OCI-LY3 (cell line): Measurements from ENCODE around the gene LRPPRC.
A peak's percentile ranks its signal among the peaks of the same experiment; 100 is the strongest.
"Not testable (repeated sequence)": the region's sequence is repeated elsewhere in the genome, so short reads cannot be mapped to it uniquely, and the experiment has no call there.

Experiments used
- H2AFZ ChIP-seq: fragments of 200-600, 300-600 bp; shearing (Covaris generic); 2 replicates; pipeline ENCODE4 v1.6.0; 2014; ENCODE audit warnings: antibody characterized with exemption, low read depth, low read length
- H3K27ac ChIP-seq: fragments of 200-600, 300-600 bp; sonication (generic); 2 replicates; pipeline ENCODE4 v1.5.1; 2014; ENCODE audit warnings: mild to moderate bottlenecking, low read length, moderate library complexity, mixed read lengths
- H3K27me3 ChIP-seq: fragments of 200-600, 300-600 bp; sonication (generic); 2 replicates; pipeline ENCODE4 v1.6.1; 2014; ENCODE audit warnings: low read depth, low read length, mixed read lengths
- H3K36me3 ChIP-seq: fragments of 200-600, 300-600 bp; sonication (generic); replicated peaks from 2 replicates; pipeline ENCODE3; 2014; ENCODE audit warnings: low read depth, low read length, mixed read lengths
- H3K4me1 ChIP-seq: fragments of 300-600, 200-600 bp; sonication (generic); 2 replicates; pipeline ENCODE4 v1.6.1; 2014; ENCODE audit warnings: low read length, mixed read lengths
- H3K4me2 ChIP-seq: fragments of 200-600, 300-600 bp; sonication (generic); 2 replicates; pipeline ENCODE4 v1.6.1; 2014; ENCODE audit warnings: low read length, mixed read lengths
- H3K4me3 ChIP-seq: fragments of 300-600, 200-600 bp; sonication (generic); 2 replicates; pipeline ENCODE4 v1.5.1; 2014; ENCODE audit warnings: antibody characterized with exemption, mild to moderate bottlenecking, low read length, moderate library complexity
- H3K79me2 ChIP-seq: fragments of 300-600, 200-600 bp; shearing (Covaris generic); 2 replicates; pipeline ENCODE4 v1.6.1; 2014; ENCODE audit warnings: mild to moderate bottlenecking, low read length, mixed read lengths
- H3K9ac ChIP-seq: fragments of 300-600, 200-600 bp; shearing (Covaris generic); 2 replicates; pipeline ENCODE4 v1.6.0; 2014; ENCODE audit warnings: mild to moderate bottlenecking, low read length, moderate library complexity
- H3K9me3 ChIP-seq: fragments of 200-600, 300-600 bp; shearing (Covaris generic); 2 replicates; pipeline ENCODE4 v1.6.1; 2014; ENCODE audit warnings: low read length, mixed read lengths; ENCODE audit not compliant: insufficient read depth
- H4K20me1 ChIP-seq: fragments of 200-600, 300-600 bp; sonication (generic); 2 replicates; pipeline ENCODE4 v1.6.1; 2016; ENCODE audit warnings: low read length, mixed read lengths; ENCODE audit not compliant: insufficient read depth
- CTCF ChIP-seq: fragments of 200-600, 300-600 bp; sonication (generic); IDR thresholded peaks from 2 replicates; pipeline ENCODE4 v1.5.1; 2014; ENCODE audit warnings: antibody characterized with exemption, low read length, low read depth
- EZH2phosphoT487 ChIP-seq: fragments of 200-600 bp; shearing (Covaris generic); IDR thresholded peaks from 2 replicates; pipeline ENCODE4 v1.6.1; 2018; ENCODE audit warnings: antibody characterized with exemption, mixed run types, low read depth

Gene LRPPRC

GRCh38 chr2:43925431-43925830 is 70.4 kb downstream of the LRPPRC start:
- H3K36me3 ChIP-seq, result peaks cover 46% of the 10 kb centered on the region
- H4K20me1 ChIP-seq, result no peaks in the 10 kb centered on the region
- no peak overlapping the region for H3K4me3 ChIP-seq
- H3K9me3 ChIP-seq, result no peaks in the 10 kb centered on the region
- H2AFZ ChIP-seq, result no peak overlapping the region
- no peak overlapping the region for H3K4me2 ChIP-seq
- H3K9ac ChIP-seq, result no peak overlapping the region
- peaks cover 4% of the 10 kb centered on the region; the same call in 1 of the 2 replicates for H3K4me1 ChIP-seq
- no peak for TF ChIP-seq EZH2phosphoT487
- no peak for TF ChIP-seq CTCF
- no peaks in the 10 kb centered on the region for H3K79me2 ChIP-seq
- H3K27me3 ChIP-seq, result no peaks in the 10 kb centered on the region
- H3K27ac ChIP-seq, result no peak overlapping the region

DNA sequence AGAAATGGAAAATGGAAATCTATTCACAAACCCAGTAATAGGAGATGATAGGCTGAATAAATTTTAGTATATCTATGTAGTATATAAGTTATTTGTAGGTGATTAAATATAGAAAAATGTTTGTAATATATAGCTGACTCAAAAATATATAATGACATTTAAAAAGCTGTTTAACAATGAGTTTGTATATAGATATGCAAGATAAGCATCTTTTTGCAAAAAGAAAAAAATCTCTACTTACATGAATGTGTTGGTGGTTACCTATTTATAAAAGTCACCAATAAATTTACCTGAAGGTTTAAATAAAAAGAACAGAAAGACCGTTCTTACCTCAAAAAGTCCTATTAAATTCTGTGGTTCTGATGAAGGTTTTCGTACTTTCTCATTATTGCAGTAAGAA is 71.3 kb downstream of the LRPPRC start:
- H3K36me3 ChIP-seq, result peaks cover 37% of the 10 kb centered on the region
- no peak overlapping the region for H2AFZ ChIP-seq
- H3K79me2 ChIP-seq, result no peaks in the 10 kb centered on the region
- H3K27ac ChIP-seq, result no peak overlapping the region
- no peak overlapping the region for H3K4me3 ChIP-seq
- peaks cover 4% of the 10 kb centered on the region; the same call in 1 of the 2 replicates for H3K4me1 ChIP-seq
- H3K9ac ChIP-seq, result no peak overlapping the region
- no peaks in the 10 kb centered on the region for H3K27me3 ChIP-seq
- no peaks in the 10 kb centered on the region for H3K9me3 ChIP-seq
- no peaks in the 10 kb centered on the region for H4K20me1 ChIP-seq
- no peak overlapping the region for H3K4me2 ChIP-seq
- no peak for TF ChIP-seq CTCF
- no peak for TF ChIP-seq EZH2phosphoT487

DNA sequence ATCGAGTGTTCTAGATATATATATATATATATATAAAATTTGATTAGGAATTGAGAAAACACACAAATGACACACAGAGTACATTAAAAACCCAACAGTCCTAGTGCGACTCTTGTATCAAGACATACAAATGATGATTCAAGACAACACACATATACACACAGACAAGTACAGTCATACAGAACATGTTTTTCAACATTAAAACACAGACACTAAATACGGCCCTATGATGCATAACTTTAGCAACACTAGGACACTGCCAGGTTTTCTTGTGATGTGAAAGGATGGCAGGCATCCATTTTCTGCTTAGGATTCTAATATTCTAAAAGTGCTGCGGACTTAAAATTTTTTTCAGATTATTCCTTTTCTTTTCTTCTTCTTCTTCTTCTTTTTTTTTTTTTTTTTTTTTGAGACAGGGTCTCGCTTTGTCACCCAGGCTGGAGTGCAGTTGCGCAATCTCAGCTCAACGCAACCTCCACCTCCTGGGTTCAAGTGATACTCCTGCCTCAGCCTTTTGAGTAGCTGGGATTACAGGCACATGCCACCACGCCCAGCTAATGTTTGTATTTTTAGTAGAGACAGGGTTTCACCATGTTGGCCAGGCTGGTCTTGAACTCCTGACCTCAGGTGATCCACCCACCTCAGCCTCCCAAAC is 84.5 kb downstream of the LRPPRC start:
- H4K20me1 ChIP-seq, result peaks cover 20% of the 10 kb centered on the region
- H3K36me3 ChIP-seq, result peaks cover 39% of the 10 kb centered on the region
- not testable (repeated sequence) for H3K27me3 ChIP-seq, H3K9ac ChIP-seq, H3K9me3 ChIP-seq, H3K27ac ChIP-seq, H3K4me3 ChIP-seq, H3K4me2 ChIP-seq, H2AFZ ChIP-seq
- peaks cover 17% of the 10 kb centered on the region for H3K79me2 ChIP-seq
- H3K4me1 ChIP-seq, result peaks cover 38% of the 10 kb centered on the region

DNA sequence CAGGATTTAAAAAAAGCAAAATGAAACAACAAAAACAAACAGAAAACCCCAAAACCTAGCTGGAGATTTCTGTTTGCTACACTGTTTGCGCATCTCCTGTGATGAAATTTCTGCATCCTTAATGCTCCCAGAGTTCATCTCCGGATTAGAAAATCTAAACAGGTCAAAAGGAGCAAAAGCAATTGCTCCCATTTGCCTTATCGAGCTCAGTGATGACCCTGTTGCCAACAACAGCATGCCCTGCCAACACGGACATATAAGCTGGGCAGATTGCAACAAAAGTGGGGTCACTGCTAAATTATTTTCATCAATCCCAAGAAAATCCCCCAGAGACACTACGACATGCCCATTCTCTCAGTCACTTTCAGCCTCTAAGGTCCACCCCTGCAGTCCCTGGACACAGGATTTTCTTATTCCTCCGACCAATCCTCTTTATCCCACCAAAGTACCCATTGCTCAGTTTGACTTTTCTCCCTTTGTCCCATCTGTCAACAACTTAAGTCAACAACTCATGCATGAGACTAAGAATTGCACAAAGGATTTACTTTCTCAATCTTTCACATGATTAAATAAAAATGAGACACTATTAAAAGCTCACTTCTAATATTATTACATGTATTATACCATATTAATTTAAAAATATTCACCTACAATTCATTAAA is 89.2 kb downstream of the LRPPRC start:
- H3K27ac ChIP-seq, result no peak overlapping the region
- H3K4me1 ChIP-seq, result peaks cover 59% of the 10 kb centered on the region
- TF ChIP-seq CTCF, result no peak
- no peak for TF ChIP-seq EZH2phosphoT487
- peaks cover 53% of the 10 kb centered on the region for H4K20me1 ChIP-seq
- no peak overlapping the region for H3K9ac ChIP-seq
- peaks cover 31% of the 10 kb centered on the region for H3K79me2 ChIP-seq
- H3K4me2 ChIP-seq, result peak overlapping the region; percentile 74
- no peaks in the 10 kb centered on the region for H3K27me3 ChIP-seq
- peaks cover 38% of the 10 kb centered on the region for H3K36me3 ChIP-seq
- no peak overlapping the region for H2AFZ ChIP-seq
- no peak overlapping the region for H3K4me3 ChIP-seq
- H3K9me3 ChIP-seq, result no peaks in the 10 kb centered on the region
